SU-DHL-6 (cell line): ENCODE results near the gene CMSS1.

Experiments
- CTCF ChIP-seq: fragments of 200-600 bp; sonication (generic); IDR thresholded peaks from one replicate; pipeline ENCODE4 v1.5.1; 2017; ENCODE audit warnings: antibody characterized with exemption, mild to moderate bottlenecking, low read length, moderate library complexity; ENCODE audit not compliant: insufficient read depth, poor library complexity, severe bottlenecking
- EZH2phosphoT487 ChIP-seq: fragments of 200-600 bp; sonication (generic), shearing (Covaris generic); conservative IDR thresholded peaks from 2 replicates; pipeline ENCODE4 v1.6.1; 2018; ENCODE audit warnings: mild to moderate bottlenecking, antibody characterized with exemption, low read length, moderate library complexity, mixed read lengths

GRCh38 chr3:100088735-100089368 lies 271.2 kb downstream of the CMSS1 start:
- TF ChIP-seq CTCF = no peak
- TF ChIP-seq EZH2phosphoT487 = no peak
